DOHH2 (cell line): Measurements from ENCODE around the gene DNAH1.

Source experiments
- EZH2phosphoT487 ChIP-seq: fragments of 200-600 bp; sonication (generic); IDR thresholded peaks from 2 replicates; pipeline ENCODE4 v1.6.1; 2017; ENCODE audit warnings: borderline replicate concordance, mild to moderate bottlenecking, antibody characterized with exemption, low read length, moderate library complexity, mixed read lengths
- TF ChIP-seq, protein P1 (sequence below): fragments of 200-600 bp; sonication (generic); IDR thresholded peaks from one replicate; pipeline ENCODE4 v1.5.1; 2014; ENCODE audit warnings: antibody characterized with exemption, mild to moderate bottlenecking, low read depth, low read length; ENCODE audit not compliant: poor library complexity, severe bottlenecking

DNA sequence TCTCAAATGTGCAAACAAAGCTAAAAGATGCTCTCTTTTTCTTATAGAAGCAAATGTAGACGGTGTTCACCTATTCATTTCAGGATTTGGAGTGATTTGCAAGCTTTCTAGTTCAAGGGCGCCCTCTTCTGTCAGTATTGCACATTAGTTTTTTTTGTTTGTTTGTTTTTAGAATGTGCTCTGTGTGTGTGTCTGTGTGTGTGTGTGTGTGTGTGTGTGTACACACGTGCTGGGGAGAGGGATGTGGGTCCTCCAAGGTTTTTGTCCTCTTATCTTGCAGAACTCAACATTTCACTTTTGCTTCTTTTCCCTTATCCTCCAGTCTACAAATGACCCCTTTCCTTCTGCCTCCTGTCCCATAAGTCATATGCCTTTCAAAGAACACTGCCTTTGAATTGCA is 23.5 kb downstream of the DNAH1 start:
- TF ChIP-seq, protein P1, sequence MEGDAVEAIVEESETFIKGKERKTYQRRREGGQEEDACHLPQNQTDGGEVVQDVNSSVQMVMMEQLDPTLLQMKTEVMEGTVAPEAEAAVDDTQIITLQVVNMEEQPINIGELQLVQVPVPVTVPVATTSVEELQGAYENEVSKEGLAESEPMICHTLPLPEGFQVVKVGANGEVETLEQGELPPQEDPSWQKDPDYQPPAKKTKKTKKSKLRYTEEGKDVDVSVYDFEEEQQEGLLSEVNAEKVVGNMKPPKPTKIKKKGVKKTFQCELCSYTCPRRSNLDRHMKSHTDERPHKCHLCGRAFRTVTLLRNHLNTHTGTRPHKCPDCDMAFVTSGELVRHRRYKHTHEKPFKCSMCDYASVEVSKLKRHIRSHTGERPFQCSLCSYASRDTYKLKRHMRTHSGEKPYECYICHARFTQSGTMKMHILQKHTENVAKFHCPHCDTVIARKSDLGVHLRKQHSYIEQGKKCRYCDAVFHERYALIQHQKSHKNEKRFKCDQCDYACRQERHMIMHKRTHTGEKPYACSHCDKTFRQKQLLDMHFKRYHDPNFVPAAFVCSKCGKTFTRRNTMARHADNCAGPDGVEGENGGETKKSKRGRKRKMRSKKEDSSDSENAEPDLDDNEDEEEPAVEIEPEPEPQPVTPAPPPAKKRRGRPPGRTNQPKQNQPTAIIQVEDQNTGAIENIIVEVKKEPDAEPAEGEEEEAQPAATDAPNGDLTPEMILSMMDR: peak; percentile 86
- no peak for TF ChIP-seq EZH2phosphoT487
